Eye (tissue), 1 donor: ENCODE measurements around the gene LSM2.
A peak's percentile ranks its signal among the peaks of the same experiment; 100 is the strongest.
"Not testable (repeated sequence)": the region's sequence is repeated elsewhere in the genome, so short reads cannot be mapped to it uniquely, and the experiment has no call there.

ENCODE experiments used
- DNase-seq: peaks from one replicate; pipeline ENCODE4 v3.0.0-alpha.2; 2015

Gene LSM2

DNA sequence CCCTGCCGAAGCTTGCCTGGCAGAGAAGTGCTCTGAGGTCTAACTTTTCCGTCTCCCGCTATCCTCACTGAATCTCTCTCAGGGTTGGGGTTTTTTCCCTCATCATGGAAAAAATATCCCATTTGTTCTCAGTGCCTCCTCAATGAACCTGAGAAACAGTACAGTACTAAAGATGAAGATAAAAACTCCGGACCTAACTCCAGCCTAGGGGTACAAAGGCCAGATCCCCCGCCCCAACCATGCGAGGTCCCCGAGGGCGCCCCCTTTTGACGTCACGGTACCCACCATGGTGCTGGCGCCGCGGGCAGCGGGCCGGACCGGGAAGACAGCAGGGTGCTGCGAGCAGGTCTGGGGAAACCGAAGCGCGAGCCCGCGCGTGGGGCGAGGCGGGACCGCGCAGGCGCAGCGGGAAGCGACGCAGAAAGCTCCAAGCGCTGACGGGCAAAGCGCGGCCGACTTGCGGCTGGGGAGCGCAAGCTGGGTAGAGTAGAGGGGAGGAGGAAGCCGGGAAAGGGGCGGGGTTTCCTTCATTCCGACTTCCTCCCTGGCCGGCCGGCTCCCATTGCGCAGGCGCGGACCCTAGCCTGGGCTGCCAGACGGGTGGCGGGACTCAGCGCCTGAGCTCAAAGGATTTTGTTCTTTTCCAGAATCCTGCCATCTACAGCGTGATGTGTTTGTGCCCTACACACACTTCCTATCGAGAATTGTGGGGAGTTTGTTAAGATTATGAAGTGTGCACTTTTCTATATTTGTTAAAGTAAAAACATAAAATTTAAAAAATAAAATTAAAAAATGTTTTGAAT lies at the start of gene LSM2:
LSM2 (minus strand) TSS at position 497 of the 803 bp plus-strand sequence; CDS start at position 288, 209 bp downstream.
- DNase-seq: peak; percentile 99

DNA sequence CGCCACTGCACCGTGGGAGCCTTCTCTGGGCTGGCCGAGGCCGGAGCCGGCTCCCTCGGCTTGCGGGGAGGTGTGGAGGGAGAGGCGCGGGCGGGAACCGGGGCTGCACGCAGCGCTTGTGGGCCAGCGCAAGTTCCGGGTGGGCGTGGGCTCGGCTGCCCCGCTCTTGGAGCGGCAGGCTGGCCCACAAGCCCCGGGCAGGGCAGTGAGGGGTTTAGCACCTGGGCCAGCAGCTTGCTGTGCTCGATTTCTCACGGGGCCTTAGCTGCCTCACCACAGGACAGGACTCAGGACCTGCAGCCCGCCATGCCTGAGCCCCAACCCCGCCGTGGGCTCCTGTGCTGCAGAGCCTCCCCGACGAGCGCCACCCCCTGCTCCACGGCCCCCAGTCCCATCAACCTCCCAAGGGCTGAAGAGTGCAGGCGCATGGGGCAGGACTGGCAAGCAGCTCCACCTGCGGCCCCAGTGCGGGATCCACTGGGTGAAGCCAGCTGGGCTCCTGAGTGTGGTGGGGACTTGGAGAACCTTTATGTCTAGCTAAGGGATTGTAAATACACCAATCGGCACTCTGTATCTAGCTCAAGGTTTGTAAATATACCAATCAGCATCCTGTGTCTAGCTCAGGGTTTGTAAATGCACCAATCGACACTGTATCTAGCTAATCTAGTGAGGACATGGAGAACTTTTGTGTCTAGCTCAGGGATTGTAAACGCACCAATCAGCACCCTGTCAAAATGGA lies 45.4 kb upstream of the LSM2 start:
- not testable (repeated sequence) for DNase-seq

DNA sequence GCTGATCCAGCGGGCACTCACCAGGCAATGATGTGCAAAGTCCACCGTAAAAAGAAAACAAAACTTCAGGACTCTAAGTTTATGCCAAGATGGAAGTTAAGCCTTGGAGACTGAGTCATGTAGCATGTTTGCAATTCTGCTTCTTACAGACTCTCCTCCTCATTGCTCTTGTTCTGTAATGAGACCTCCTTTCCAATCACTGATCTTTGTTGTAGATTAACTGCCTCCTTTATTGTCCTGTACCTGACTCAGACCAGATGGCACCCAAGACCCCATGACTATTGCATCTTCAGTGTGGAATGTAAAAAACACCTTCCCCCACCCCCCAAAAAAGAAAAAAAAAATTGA lies 44.7 kb upstream of the LSM2 start:
- no peak for DNase-seq

DNA sequence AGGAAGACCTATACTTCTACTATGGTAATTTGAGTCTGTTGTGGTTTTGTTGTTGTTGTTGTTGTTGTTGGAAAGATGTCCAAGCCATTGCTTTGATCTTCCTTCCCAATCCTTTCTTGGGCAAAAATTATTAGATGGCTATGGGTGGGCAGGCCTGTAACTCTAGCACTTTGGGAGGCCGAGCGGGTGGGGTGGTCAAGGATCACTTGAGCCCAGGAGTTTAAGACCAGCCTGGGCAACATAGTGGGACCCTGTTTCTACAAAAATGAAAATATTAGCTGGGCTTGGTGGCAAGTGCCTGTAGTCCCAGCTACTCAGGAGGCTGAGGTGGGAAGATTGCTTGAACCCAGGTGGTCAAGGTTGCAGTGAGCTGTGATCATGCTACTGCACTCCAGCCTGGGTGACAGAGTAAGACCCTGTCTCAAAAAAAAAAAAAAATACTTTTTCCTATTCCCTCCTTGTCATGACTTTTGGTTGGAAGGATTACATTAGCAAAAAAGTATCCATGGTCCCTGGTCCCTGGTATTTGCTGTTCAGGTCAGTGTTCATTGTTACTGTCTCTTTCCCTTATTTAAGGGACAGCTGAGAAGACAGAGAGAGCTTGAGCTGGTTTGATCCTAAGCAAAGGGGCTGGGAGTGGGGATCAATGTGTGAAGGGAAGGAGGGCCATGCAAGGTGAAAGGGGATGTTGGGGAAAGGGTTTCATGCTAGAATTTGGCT lies 44.2 kb upstream of the LSM2 start:
- DNase-seq: no peak

DNA sequence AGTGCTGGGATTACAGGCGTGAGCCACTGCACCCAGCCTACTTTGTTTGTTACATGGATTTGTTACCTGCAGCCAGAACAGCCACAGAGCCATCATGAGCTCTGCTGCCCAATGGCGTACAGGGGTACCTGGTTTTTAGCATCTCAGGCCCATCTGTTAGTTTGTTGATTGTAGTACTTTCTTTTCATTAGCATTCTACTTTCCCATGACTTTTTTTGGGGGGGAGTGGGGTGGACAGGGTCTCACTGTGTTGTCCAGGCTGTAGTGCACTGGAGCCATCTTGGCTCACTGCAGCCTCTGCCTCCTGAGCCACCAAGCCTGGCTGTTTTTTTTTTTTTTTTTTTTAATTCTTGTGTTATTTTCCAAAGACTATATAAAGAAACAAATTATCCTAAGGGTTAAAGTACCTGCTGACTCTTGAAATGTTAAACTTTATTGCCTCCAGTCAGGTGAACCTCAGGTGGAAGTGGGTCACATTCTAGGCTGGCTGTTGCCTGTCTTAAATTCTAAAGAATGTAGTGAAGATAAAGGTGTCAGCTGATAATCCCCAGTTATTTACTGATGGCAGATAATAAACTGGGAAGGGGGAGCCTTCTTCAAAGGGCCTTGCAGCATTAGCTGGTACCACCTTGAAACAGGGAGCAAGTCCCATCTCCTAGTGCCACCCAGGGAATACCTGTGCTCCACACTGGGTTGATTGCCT lies 40.7 kb upstream of the LSM2 start:
- no peak for DNase-seq

DNA sequence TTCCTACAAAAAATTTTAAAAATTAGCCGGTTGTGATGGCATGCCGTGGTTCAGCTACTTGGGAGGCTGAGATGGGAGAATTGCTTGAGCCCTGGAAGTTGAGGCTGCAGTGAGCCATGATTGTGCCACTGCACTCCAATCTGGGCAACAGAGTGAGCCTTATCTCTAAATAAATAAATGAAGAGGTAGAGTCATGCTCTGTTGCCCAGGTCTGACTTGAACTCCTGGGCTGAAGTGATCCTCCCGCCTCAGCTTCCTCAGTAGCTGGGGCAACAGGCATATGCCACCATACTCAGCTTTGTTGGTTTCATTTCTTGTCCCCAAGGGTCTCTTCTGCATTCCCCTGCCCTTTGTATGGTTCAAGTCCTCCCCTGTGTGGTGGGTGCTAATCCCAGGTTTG lies 37.7 kb upstream of the LSM2 start:
- no peak for DNase-seq

DNA sequence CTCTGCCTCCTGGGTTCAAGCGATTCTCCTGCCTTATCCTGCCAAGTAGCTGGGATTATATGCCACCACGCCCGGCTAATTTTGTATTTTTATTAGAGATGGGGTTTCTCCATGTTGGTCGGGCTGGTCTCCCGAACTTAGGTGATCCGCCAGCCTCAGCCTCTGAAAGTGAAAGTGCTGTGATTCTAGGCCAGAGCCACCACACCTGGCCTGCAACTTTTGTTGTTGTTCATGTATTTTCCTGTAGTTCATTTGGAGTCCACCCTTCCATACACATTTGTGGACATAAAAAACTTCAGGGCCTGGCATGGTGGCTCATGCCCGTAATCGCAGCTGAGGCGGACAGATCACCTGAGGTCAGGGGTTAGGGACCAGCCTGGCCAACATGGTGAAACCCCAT lies 35.3 kb upstream of the LSM2 start:
- DNase-seq: no peak

DNA sequence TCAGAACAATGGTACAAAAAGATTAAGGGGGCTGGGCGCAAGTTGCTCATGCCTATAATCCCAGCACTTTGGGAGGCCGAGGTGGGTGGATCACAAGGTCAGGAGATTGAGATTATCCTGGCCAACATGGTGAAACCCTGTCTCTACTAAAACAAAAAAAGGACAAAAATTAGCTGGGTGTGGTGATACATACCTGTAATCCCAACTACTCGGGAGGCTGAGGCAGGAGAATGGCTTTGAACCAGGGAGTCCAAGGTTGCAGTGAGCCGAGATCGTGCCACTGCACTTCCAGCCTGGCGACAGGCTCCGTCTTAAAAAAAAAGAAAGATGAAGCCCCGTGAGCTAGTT lies 33.0 kb upstream of the LSM2 start:
- not testable (repeated sequence) for DNase-seq

DNA sequence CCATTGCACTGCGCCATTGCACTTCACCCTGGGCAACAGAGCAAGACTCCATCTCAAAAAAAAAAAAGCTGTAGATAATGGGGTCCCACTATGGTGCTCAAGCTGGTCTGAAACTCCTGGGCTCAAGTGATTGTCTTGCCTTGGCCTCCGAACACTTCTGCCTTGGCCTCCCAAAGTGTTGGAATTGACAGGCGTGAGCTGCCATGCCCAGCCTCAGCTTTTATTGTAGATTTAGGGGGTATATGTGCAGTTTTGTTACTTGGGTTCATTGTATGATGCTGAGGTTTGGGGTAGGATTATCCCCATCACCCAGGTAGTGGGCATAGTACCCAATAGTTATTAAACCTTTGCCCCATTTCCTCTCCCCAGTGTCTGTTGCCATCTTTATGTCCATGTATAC lies 32.2 kb upstream of the LSM2 start:
- no peak for DNase-seq

DNA sequence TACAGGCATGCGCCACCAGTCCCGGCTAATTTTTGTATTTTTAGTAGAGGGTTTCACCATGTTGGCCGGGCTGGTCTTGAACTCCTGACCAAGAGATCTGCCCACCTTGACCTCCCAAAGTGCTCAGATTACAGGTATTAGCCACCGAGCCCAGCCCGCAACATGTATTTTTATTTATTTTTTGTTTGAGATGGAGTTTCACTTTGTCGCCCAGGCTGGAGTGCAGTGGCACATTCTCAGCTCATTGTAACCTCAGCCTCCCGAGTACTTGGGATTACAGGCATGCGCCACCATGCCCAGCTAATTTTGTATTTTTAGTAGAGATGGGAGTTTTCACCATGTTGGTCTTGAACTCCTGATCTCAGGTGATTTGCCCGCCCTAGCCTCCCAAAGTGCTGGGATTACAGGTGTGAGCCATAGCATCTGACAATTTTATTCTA lies 31.4 kb upstream of the LSM2 start:
- not testable (repeated sequence) for DNase-seq

DNA sequence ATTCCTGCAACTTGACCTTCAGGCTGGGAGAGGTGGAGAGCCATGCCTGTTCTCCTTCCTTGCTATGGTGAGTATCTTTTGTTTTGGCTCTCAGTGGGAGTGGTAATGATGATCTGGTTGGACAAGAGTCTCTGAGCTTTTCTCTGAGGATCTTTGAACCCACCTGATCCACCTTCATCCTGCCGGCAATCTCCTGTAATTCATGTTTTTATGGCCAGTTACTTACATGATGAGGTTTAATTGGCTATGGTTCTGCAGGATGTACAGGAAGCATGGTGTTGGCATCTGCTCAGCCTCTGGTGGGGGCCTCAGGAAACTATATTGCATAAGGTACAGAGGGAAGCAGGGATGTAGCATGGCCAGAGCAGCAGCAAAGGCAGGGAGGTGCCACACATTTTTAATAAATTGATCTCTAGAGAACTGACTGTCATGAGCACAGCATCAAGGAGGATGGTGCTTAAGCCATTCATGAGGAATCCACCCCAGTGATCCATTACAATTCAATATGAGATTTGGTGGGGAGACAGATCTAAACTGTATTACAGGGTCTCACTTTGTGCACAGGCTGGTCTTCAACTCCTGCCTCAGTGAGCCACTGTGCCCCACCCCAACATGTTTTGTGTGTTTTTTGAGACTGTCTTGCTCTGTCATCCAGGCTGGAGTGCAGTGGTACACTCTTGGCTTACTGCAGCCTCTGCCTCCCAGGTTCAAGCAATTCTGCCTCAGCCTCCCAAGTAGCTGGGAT lies 30.8 kb upstream of the LSM2 start:
- no peak for DNase-seq

DNA sequence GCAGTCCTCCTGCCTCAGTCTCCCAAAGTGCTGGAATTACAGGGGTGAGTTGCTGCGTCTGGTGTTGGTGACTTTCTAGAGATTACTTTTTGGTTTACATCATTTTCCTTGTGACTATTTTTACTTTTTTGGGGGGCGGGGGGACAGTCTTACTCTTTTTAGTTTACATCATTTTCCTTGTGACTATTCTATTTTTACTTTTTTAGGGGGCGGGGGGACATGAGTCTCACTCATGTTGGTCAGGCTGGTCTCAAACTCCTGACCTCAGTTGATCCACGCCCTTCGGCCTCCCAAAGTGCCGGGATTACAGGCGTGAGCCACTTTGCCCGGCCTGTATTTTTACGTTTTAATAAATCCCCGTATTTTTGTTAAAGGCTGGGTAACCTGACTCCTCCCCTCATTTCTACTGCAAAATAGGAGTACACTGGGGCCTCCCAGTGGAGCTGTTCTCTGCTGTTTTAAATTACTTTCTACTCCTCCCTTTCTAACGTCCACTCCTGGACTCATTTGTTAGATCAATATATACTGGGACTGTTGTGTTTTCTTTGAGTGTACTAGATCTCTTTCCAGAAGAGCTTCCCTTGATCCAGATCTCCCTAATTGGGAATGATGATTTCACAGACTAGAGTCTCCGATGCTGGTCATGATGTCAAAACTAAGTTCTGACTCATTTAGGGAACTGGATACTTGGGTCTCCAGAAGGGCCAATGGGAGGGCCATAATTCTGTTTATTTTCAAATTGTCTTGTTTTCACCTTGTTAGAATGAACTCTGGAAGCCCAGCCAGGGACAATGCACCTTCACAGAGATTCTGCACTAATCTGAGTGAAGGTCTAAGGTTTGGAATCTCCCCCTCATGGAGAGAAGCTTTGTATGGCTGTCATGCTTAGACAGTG lies 30.0 kb upstream of the LSM2 start:
- DNase-seq: no peak

DNA sequence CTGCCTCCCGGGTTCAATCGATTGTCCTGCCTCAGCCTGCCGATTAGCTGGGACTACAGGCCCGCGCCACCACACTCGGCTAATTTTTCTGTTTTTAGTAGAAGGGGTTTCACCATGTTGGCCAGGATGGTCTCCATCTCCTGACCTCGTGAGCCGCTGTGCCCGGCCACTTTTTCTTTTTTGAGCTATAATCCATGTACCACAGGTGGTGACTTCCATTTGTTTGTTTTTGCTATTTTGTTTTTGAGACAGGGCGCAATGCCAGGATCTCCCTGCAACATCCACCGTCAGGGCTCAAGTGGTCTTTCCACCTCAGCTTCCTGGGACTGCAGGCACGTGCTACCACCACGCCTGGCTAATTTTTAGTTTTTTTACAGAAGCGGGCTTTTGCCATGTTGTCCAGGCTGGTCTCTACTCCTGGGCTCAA lies 29.3 kb upstream of the LSM2 start:
- DNase-seq: peak; percentile 25

DNA sequence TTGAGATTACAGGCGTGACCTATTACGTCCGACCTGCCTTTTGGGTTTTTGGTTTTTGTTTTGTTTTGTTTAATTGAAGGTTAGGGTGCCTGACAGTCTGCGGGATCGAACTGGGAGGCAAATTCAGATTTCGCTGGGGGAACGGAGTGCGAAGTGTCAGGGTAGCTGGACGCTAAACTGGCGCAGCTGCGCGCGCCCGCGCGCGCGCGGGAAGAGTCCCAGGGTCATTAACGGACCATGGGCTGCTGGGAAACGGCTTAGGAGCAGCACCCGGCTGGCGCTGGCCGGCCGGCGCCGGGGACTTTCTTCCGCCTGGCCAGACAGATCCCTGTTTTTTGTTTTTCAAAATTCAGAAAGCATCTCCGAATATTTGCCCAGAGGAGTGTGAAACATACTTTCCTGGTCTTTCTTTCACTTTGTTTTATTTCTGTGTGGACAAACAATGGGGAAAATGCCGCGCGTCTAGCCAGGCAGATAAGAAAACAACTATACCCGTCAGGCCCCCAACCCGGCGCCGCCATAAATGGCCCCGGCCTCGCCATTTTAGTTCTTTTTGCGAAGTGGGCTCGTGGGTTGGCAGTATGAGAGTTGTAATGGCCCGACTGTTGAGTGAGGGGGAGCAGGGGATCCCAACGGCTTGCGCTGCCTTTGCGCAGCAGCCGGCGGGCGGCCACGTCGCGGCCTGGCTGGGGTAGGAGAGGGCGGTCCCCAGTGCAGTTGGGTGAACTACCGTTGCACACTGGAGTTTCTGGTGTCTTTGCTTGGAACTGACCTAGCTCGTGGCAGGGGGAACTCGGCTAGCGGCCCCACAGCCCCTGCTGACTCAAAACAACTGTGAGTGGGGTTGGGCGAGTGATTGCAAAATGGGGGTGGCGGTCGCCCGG lies 27.8 kb upstream of the LSM2 start:
- DNase-seq: peak; percentile 96

DNA sequence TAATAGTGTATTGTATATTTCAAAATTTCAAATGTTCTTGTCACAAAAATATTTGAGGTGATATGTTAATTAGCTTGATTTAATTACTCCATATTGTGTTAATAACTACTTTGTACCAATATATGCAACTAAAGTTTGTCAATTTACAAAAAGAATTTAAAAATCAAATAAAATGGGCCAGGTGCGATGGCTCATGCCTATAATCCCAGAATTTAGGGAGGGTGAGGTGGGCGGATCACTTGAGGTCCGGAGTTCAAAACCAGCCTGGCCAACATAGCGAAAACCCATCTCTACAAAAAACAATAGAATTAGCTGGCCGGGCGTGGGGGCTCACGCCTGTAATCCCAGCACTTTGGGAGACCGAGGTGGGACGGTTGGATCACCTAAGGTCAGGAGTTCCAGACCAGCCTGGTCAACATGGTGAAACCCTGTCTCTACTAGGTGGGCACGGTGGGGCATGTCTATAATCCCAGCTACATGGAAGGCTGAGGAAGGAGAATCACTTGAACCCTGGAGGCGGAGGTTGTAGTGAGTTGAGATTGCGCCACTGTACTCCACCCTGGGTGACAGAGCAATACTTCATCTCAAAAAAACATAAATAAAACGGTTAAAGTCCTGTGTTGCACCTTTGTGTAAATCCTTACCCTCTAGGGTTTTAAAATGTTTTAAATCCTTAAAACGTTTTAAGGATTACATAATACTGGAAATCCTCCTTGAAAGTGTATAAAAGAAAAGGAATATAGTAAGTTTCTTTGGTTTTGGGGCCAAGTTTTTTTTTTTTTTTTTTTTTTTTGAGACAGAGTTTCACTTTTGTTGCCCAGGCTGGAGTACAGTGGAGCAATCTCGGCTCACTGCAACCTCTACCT lies 24.8 kb upstream of the LSM2 start:
- no peak for DNase-seq

DNA sequence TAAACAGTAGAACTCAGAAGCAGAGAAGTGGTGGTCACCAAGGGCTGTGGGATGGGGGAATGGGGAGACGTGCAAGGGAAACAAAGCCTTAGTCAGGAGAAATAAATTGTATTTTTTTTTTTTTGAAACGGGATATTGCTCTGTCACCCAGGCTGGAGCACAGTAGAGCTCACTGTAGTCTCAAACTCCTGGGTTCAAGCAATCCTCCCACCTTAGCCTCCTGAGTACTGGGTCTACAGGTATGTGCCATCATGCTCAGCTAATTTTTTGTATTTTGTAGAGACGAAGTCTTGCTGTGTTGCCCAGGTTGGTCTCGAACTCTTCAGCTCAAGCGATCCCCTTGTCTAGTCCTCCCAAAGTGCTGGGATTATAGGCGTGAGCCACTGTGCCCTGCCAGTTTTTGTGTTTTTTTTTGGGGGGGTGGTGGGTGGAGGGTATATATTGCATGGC lies 24.1 kb upstream of the LSM2 start:
- DNase-seq: peak; percentile 21

DNA sequence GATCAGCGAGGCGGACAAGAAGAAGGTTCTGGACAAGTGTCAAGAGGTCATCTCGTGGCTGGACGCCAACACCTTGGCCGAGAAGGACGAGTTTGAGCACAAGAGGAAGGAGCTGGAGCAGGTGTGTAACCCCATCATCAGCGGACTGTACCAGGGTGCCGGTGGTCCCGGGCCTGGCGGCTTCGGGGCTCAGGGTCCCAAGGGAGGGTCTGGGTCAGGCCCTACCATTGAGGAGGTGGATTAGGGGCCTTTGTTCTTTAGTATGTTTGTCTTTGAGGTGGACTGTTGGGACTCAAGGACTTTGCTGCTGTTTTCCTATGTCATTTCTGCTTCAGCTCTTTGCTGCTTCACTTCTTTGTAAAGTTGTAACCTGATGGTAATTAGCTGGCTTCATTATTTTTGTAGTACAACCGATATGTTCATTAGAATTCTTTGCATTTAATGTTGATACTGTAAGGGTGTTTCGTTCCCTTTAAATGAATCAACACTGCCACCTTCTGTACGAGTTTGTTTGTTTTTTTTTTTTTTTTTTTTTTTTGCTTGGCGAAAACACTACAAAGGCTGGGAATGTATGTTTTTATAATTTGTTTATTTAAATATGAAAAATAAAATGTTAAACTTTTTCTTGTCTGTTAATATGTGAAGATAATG lies 23.0 kb upstream of the LSM2 start:
- peak; percentile 89 for DNase-seq

DNA sequence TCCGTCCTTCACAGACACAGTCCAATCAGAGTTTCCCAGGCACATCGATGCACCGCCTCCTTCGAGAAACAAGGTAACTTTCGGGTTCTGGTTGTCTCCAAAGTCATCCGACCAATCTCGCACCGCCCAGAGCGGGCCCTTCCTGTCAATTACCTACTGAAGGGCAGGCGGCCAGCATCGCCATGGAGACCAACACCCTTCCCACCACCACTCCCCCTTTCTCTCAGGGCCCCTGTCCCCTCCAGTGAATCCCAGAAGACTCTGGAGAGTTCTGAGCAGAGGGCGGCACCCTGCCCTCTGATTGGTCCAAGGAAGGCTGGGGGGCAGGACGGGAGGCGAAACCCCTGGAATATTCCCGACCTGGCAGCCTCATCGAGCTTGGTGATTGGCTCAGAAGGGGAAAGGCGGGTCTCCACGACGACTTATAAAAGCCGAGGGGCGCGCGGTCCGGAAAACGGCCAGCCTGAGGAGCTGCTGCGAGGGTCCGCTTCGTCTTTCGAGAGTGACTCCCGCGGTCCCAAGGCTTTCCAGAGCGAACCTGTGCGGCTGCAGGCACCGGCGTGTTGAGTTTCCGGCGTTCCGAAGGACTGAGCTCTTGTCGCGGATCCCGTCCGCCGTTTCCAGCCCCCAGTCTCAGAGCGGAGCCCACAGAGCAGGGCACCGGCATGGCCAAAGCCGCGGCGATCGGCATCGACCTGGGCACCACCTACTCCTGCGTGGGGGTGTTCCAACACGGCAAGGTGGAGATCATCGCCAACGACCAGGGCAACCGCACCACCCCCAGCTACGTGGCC lies 20.7 kb upstream of the LSM2 start, which contains the start of gene HSPA1B:
HSPA1B (plus strand) TSS at position 453 of the 794 bp plus-strand sequence; CDS start at position 666, 213 bp downstream.
- DNase-seq: peak; percentile 100
